Stimulated activated memory B cell treated with anti-CD40 and anti-IgM and Interleukin-4, amounts not matched to agents 10 μg/mL and 1 μg/mL and 100 μg/mL, for 72 hours (primary cell): ENCODE measurements around the gene SCPEP1.
"Not testable (repeated sequence)": the region's sequence is repeated elsewhere in the genome, so short reads cannot be mapped to it uniquely, and the experiment has no call there.

Experiments used
- ATAC-seq: fragments of 150-1000 bp; cut with Tn5 transposase; 2 replicates; pipeline ENCODE4 v1.10.0; 2021
- H3K27ac Mint-ChIP-seq: one replicate; pipeline ENCODE4 v1.8.0; 2022; ENCODE audit warnings: mild to moderate bottlenecking, mixed read lengths
- H3K27me3 Mint-ChIP-seq: one replicate; pipeline ENCODE4 v1.8.0; 2022; ENCODE audit warnings: mixed read lengths
- H3K36me3 Mint-ChIP-seq: one replicate; pipeline ENCODE4 v1.8.0; 2022; ENCODE audit warnings: mixed read lengths
- H3K4me1 Mint-ChIP-seq: one replicate; pipeline ENCODE4 v1.8.0; 2022; ENCODE audit warnings: mixed read lengths
- H3K4me3 Mint-ChIP-seq: one replicate; pipeline ENCODE4 v1.8.0; 2022; ENCODE audit warnings: mild to moderate bottlenecking, moderate library complexity, mixed read lengths
- H3K9me3 Mint-ChIP-seq: one replicate; pipeline ENCODE4 v1.8.0; 2022; ENCODE audit warnings: mixed read lengths

The SCPEP1 gene

GRCh38 chr17:56947741-56948140, 30.2 kb upstream of the SCPEP1 start:
- Mint-ChIP-seq H3K4me1 (no peaks in the 10 kb centered on the region), H3K27me3 (no peaks in the 10 kb centered on the region), H3K27ac (no peak overlapping the region), H3K36me3 (peaks cover 52% of the 10 kb centered on the region), H3K4me3 (no peak overlapping the region), H3K9me3 (no peaks in the 10 kb centered on the region)
- ATAC-seq: no peak

GRCh38 chr17:56948491-56948890, 29.4 kb upstream of the SCPEP1 start:
- H3K27ac Mint-ChIP-seq: no peak overlapping the region
- H3K4me1 Mint-ChIP-seq: no peaks in the 10 kb centered on the region
- H3K9me3 Mint-ChIP-seq: no peaks in the 10 kb centered on the region
- peaks cover 46% of the 10 kb centered on the region for H3K36me3 Mint-ChIP-seq
- no peaks in the 10 kb centered on the region for H3K27me3 Mint-ChIP-seq
- no peak for ATAC-seq
- no peak overlapping the region for H3K4me3 Mint-ChIP-seq

DNA sequence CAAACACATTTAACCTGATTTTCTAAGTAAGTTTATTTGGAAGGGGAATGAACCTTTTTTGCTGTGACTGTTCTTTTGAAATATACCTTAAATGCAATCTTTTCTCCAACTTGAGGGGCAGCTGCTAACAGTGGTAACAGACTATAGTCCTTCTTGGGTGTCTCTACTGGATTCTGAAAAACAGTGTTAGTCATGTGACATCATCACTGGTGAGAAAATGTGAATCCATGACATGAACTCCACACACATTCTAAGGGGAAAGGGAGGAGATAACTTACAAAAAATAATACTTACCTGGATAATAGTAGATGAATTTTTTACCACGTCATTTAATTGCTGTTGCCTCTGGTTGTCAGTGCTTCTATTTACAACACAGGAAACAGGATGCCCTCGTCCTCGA, 28.3 kb upstream of the SCPEP1 start:
- Mint-ChIP-seq H3K27me3 (no peaks in the 10 kb centered on the region), H3K4me1 (no peaks in the 10 kb centered on the region), H3K4me3 (no peak overlapping the region), H3K9me3 (no peaks in the 10 kb centered on the region), H3K36me3 (peaks cover 39% of the 10 kb centered on the region), H3K27ac (no peak overlapping the region)
- ATAC-seq: no peak

- no peak overlapping the region for H3K4me3 Mint-ChIP-seq
- no peaks in the 10 kb centered on the region for H3K36me3 Mint-ChIP-seq
- no peaks in the 10 kb centered on the region for H3K27me3 Mint-ChIP-seq
- H3K9me3 Mint-ChIP-seq: no peaks in the 10 kb centered on the region
- H3K4me1 Mint-ChIP-seq: peaks cover 12% of the 10 kb centered on the region
- H3K27ac Mint-ChIP-seq: no peak overlapping the region
- ATAC-seq: no peak
These were observed 20.9 kb upstream of the SCPEP1 start for GRCh38 chr17:56956992-56957391.

GRCh38 chr17:56960596-56961538, 17.1 kb upstream of the SCPEP1 start, which contains the start of gene COIL:
TSS of gene COIL (minus strand) at chr17:56961050. CDS start at chr17:56961019, 31 bp downstream.
- H3K4me3 Mint-ChIP-seq: peak within 1 kb of the TSS; percentile 84

DNA sequence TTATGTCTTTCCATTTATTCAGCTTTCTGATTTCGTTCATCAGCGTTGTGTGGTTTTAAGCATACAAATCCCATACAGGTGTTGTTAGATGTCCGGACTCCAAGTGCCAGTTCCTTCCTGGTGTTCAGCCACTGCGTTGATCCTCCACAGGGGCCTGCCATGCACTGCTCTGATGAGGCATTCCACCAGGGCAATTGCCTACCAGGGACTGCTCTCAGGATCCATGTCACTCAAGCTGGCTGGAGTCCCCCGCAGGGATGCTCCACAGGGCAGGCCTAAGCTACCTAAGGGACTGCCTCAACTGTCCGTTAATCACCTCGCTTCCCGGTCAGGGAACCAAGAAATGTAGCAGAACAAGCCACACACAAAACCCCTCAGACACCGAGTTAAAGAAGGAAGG, 12.7 kb upstream of the SCPEP1 start:
- not testable (repeated sequence) for H3K4me3 Mint-ChIP-seq, H3K27me3 Mint-ChIP-seq, H3K36me3 Mint-ChIP-seq, H3K9me3 Mint-ChIP-seq, ATAC-seq, H3K27ac Mint-ChIP-seq, H3K4me1 Mint-ChIP-seq

More at GRCh38 chr17:56960596-56961538, 17.1 kb upstream of the SCPEP1 start, which contains the start of gene COIL:
- H3K27me3 Mint-ChIP-seq: no peaks in the 10 kb centered on the region
- H3K9me3 Mint-ChIP-seq: no peaks in the 10 kb centered on the region
- H3K27ac Mint-ChIP-seq: peak within 1 kb of the TSS; percentile 85
- H3K4me1 Mint-ChIP-seq: peaks cover 12% of the 10 kb centered on the region
- H3K36me3 Mint-ChIP-seq: no peaks in the 10 kb centered on the region
- peak; percentile 99 for ATAC-seq

- not testable (repeated sequence) for ATAC-seq, H3K27me3 Mint-ChIP-seq, H3K36me3 Mint-ChIP-seq, H3K9me3 Mint-ChIP-seq, H3K4me1 Mint-ChIP-seq, H3K27ac Mint-ChIP-seq, H3K4me3 Mint-ChIP-seq
These were observed 12.2 kb upstream of the SCPEP1 start for GRCh38 chr17:56965681-56966080.

- H3K36me3 Mint-ChIP-seq: no peaks in the 10 kb centered on the region
- H3K27me3 Mint-ChIP-seq: no peaks in the 10 kb centered on the region
- no peak overlapping the region for H3K4me3 Mint-ChIP-seq
- no peaks in the 10 kb centered on the region for H3K4me1 Mint-ChIP-seq
- ATAC-seq: no peak
- H3K9me3 Mint-ChIP-seq: no peaks in the 10 kb centered on the region
- no peak overlapping the region for H3K27ac Mint-ChIP-seq
These were observed 11.6 kb upstream of the SCPEP1 start for GRCh38 chr17:56966338-56966737.

GRCh38 chr17:56970974-56971373, 7.0 kb upstream of the SCPEP1 start:
- Mint-ChIP-seq H3K36me3 (no peaks in the 10 kb centered on the region), H3K27me3 (no peaks in the 10 kb centered on the region), H3K4me1 (no peaks in the 10 kb centered on the region), H3K27ac (no peak overlapping the region), H3K9me3 (no peaks in the 10 kb centered on the region), H3K4me3 (no peak overlapping the region)
- ATAC-seq: no peak

- ATAC-seq: no peak
- H3K9me3 Mint-ChIP-seq: no peaks in the 10 kb centered on the region
- no peaks in the 10 kb centered on the region for H3K27me3 Mint-ChIP-seq
- peaks cover 5% of the 10 kb centered on the region for H3K4me1 Mint-ChIP-seq
- H3K27ac Mint-ChIP-seq: no peak overlapping the region
- H3K36me3 Mint-ChIP-seq: no peaks in the 10 kb centered on the region
- H3K4me3 Mint-ChIP-seq: no peak overlapping the region
These were observed 5.7 kb upstream of the SCPEP1 start for GRCh38 chr17:56972111-56972730.

DNA sequence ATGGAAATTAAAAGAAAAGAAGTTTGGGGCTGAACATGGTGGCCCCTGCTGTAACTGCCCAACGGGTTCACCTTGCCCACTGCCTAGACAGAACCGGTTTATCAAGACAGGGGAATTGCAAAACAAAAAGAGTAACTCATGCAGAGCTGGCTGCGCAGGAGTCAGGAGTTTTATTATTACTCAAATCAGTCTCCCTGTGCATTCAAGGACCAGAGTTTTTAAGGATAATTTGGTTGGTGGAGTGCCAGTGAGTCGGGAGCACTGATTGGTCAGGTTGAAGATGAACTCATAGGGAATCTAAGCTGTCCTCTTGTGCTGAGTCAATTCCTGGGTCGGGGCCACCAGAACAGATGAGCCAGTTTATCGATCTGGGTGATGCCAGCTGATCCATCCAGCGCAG, 4.4 kb upstream of the SCPEP1 start:
- Mint-ChIP-seq H3K9me3 (no peaks in the 10 kb centered on the region), H3K27me3 (no peaks in the 10 kb centered on the region), H3K36me3 (no peaks in the 10 kb centered on the region), H3K27ac (no peak overlapping the region), H3K4me1 (peaks cover 12% of the 10 kb centered on the region), H3K4me3 (no peak overlapping the region)
- ATAC-seq: no peak

GRCh38 chr17:56974055-56974454, 3.9 kb upstream of the SCPEP1 start:
- ATAC-seq: no peak
- no peaks in the 10 kb centered on the region for H3K27me3 Mint-ChIP-seq
- no peak overlapping the region for H3K4me3 Mint-ChIP-seq
- H3K9me3 Mint-ChIP-seq: no peaks in the 10 kb centered on the region
- H3K36me3 Mint-ChIP-seq: no peaks in the 10 kb centered on the region
- H3K27ac Mint-ChIP-seq: no peak overlapping the region
- H3K4me1 Mint-ChIP-seq: peaks cover 17% of the 10 kb centered on the region

DNA sequence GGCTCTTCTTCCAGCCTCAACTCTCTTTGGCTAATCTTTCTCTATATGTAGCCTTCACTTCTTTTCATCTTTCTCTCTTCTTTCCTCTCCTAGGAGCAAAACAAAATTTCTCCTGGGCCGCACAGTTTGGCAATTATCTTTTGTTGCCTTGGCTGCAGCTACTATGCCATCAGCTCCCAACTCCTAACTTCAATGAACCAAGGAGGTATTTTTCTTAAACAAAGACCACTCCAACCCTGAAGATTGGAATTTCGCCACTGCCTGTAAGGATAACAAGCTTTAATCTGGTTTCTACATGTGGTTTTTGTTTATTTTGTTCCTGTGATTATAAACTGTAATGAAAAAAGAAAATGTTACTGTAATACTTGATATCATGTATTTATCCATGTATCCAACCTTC, 2.3 kb upstream of the SCPEP1 start:
- H3K36me3 Mint-ChIP-seq: no peaks in the 10 kb centered on the region
- no peaks in the 10 kb centered on the region for H3K27me3 Mint-ChIP-seq
- no peak overlapping the region for H3K27ac Mint-ChIP-seq
- no peaks in the 10 kb centered on the region for H3K9me3 Mint-ChIP-seq
- H3K4me1 Mint-ChIP-seq: peaks cover 27% of the 10 kb centered on the region
- ATAC-seq: no peak
- no peak overlapping the region for H3K4me3 Mint-ChIP-seq

DNA sequence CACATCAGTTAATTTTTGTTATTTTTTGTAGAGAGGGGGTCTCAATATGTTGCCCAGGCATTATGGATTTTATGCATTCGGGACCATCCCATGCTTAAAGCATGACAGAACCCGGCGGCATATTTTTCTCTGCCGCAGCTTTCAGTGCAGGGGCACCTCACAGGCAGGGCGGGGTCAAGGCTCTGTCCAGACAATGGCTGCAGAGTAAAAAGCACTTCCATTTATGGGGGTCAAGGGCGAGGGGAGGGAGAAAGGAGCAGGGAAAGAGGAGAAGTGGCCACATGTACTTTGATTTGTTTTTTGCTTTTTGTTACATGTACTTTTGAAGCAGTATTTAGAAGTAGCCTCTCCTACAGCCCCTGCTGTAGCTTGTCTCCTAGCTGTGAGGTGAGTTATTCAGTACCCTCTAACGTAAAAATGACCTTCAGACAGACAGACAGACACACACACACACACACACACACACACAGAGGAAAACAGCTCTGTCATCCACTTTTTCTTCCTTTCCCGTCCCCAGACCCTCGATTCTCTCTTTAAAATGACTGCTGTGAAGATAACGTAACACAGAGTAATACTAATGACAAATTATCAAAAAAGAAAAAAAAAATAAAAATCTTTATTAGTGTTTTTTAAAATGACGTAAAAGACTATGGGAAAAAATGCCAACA, 856 bp upstream of the SCPEP1 start:
- peak overlapping the region; percentile 50 for H3K4me3 Mint-ChIP-seq

GRCh38 chr17:56978441-56979090, 635 bp downstream of the SCPEP1 start:
- peaks cover 38% of the 10 kb centered on the region for H3K4me1 Mint-ChIP-seq
- H3K27ac Mint-ChIP-seq: peak overlapping the region; percentile 92
- peak overlapping the region; percentile 89 for H3K4me3 Mint-ChIP-seq
- H3K36me3 Mint-ChIP-seq: peaks cover 13% of the 10 kb centered on the region
- ATAC-seq: peak; percentile 80
- H3K9me3 Mint-ChIP-seq: no peaks in the 10 kb centered on the region
- no peaks in the 10 kb centered on the region for H3K27me3 Mint-ChIP-seq

More for the DNA sequence above, 856 bp upstream of the SCPEP1 start:
- no peaks in the 10 kb centered on the region for H3K9me3 Mint-ChIP-seq
- no peaks in the 10 kb centered on the region for H3K27me3 Mint-ChIP-seq
- peaks cover 30% of the 10 kb centered on the region for H3K4me1 Mint-ChIP-seq
- H3K36me3 Mint-ChIP-seq: peaks cover 5% of the 10 kb centered on the region
- H3K27ac Mint-ChIP-seq: peak overlapping the region; percentile 92
- ATAC-seq: no peak
